Astrocyte of the cerebellum (primary cell): ENCODE measurements around the gene INTS6.

Source experiments
- DNase-seq: peaks from one replicate; pipeline ENCODE4 v3.0.0-alpha.2; 2011; ENCODE audit warnings: low read depth
- H3K4me3 ChIP-seq: 2 replicates; pipeline ENCODE4 v1.5.1; 2011; ENCODE audit warnings: mild to moderate bottlenecking, low read depth, low read length, moderate library complexity
- in situ Hi-C: cut with HindIII; loops from 2 replicates; pipeline ENCODE4 v1.10.0; 2017; ENCODE audit warnings: low sequenced_read_pairs
- TF ChIP-seq, protein P1 (sequence below): IDR thresholded peaks from 2 replicates; pipeline ENCODE4 v1.5.1; 2012; ENCODE audit warnings: low read length, low read depth, moderate library complexity, mild to moderate bottlenecking; ENCODE audit errors: missing control alignments

Gene INTS6

DNA sequence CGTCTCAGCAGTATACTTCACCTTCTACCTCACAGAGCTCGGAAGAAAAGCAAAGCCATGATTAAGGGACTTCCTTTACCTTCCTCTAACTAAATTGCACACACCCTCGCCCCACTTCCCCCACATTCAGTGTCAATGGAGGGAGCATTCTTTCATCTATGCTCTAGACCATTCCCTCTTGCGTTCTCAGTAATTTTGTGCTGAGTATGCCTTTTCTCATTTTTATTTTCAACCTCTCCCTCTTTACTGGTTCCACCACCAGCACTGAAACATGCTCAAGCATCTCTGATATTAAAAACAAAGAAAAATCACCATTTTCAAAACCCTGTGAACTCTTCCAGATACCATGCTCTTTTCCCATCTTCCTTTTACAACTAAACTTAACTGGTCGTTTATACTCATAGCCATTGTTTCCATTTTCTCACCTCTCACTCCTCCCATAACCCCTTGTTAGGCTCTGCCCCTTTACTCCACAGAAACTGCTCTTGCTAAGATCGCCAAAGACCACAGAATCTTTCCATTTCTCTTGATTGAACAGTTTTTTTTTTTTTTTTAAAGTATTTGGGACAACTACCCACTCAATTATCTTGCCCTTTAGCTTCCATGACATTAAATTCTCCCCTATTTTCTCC lies 81.0 kb downstream of the INTS6 start:
- TF ChIP-seq, protein P1, sequence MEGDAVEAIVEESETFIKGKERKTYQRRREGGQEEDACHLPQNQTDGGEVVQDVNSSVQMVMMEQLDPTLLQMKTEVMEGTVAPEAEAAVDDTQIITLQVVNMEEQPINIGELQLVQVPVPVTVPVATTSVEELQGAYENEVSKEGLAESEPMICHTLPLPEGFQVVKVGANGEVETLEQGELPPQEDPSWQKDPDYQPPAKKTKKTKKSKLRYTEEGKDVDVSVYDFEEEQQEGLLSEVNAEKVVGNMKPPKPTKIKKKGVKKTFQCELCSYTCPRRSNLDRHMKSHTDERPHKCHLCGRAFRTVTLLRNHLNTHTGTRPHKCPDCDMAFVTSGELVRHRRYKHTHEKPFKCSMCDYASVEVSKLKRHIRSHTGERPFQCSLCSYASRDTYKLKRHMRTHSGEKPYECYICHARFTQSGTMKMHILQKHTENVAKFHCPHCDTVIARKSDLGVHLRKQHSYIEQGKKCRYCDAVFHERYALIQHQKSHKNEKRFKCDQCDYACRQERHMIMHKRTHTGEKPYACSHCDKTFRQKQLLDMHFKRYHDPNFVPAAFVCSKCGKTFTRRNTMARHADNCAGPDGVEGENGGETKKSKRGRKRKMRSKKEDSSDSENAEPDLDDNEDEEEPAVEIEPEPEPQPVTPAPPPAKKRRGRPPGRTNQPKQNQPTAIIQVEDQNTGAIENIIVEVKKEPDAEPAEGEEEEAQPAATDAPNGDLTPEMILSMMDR: no peak
- no peak overlapping the region for H3K4me3 ChIP-seq
- no peak for DNase-seq
- in situ Hi-C loops: no loop called here

- DNase-seq: no peak
- H3K4me3 ChIP-seq: no peak overlapping the region
- in situ Hi-C loops: no loop called here
- TF ChIP-seq, protein P1: no peak
Observed at GRCh38 chr13:51370811-51371210, 82.0 kb downstream of the INTS6 start.

GRCh38 chr13:51370116-51370515 lies 82.7 kb downstream of the INTS6 start:
- H3K4me3 ChIP-seq: no peak overlapping the region
- TF ChIP-seq, protein P1: no peak
- in situ Hi-C loops: no loop called here
- no peak for DNase-seq

DNA sequence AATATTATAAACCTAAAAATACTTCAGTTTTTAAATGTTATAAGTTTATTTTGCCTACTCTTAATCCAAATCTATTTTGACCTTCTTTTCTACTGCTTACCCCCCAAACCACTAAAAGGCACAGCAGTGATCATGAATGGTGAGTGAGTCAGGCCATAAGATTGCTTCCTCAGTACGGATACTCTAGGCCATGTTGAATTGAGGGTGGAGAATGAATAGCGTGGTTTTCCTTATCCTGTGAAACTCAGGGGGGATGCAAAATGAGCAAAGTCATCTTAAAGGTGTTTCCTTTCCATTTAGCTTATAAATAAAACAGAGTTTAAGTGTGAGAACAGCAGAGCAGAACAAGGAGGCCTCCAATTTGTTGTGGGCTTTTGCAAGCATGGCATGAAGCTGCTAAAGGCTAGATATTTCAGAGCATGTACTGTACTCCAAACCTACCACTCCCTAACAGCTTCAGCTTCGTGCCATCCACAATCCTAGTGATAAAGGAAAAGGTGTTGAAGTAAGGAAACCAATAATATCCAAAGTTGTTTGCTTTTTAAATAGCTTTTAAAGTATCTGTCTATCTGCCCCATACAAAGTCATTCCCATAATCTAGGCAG lies 88.3 kb downstream of the INTS6 start:
- in situ Hi-C loops: no loop called here
- H3K4me3 ChIP-seq: no peak overlapping the region
- TF ChIP-seq, protein P1: no peak
- DNase-seq: peak; percentile 84

GRCh38 chr13:51363625-51364024 lies 89.2 kb downstream of the INTS6 start:
- TF ChIP-seq, protein P1: no peak
- in situ Hi-C loops: no loop called here
- DNase-seq: no peak
- no peak overlapping the region for H3K4me3 ChIP-seq

DNA sequence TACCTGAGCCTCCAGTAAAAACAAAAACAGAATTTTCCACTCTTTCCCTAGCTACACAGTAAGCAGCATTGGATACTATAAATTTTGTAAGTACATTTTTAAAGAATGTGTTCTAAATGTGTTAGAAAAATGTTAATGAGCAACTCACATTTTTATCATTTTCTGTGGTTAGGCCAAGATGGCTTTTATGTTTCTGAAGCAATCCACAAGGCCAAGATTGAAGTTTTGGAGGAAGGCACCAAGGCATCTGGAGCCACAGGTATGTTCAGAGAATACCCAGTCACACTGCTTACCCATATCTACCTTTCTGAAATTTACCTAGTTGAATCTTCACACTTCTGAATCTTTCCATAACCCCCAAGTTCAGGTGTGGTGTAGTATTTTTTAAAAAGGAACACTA lies 91.7 kb downstream of the INTS6 start:
- in situ Hi-C loops: no loop called here
- H3K4me3 ChIP-seq: no peak overlapping the region
- TF ChIP-seq, protein P1: no peak
- peak; percentile 22 for DNase-seq
